HEK293T (cell line): ENCODE data around the gene STEAP1.

Experiments used
- ARNT ChIP-seq: fragments of 450-650 bp; IDR thresholded peaks from 2 replicates; pipeline ENCODE4 v1.6.1; 2017; ENCODE audit warnings: mild to moderate bottlenecking
- BHLHE40 ChIP-seq: fragments of 450-650 bp; IDR thresholded peaks from 2 replicates; pipeline ENCODE4 v1.6.1; 2016; ENCODE audit warnings: mild to moderate bottlenecking, moderate library complexity, borderline replicate concordance
- FOXA1 ChIP-seq: fragments of 450-650 bp; IDR thresholded peaks from 2 replicates; pipeline ENCODE4 v1.6.1; 2016; ENCODE audit warnings: mild to moderate bottlenecking
- FOXK2 ChIP-seq: fragments of 450-650 bp; IDR thresholded peaks from 2 replicates; pipeline ENCODE4 v1.6.1; 2016; ENCODE audit warnings: mild to moderate bottlenecking
- FOXM1 ChIP-seq: fragments of 450-650 bp; IDR thresholded peaks from 2 replicates; pipeline ENCODE4 v1.6.1; 2017; ENCODE audit warnings: mild to moderate bottlenecking, borderline replicate concordance
- HDGF ChIP-seq: fragments of 450-650 bp; IDR thresholded peaks from 2 replicates; pipeline ENCODE4 v1.6.1; 2017; ENCODE audit warnings: antibody characterized with exemption, borderline replicate concordance
- L3MBTL2 ChIP-seq: fragments of 450-650 bp; conservative IDR thresholded peaks from 2 replicates; pipeline ENCODE4 v1.6.1; 2016; ENCODE audit warnings: mild to moderate bottlenecking
- LEF1 ChIP-seq: fragments of 450-650 bp; IDR thresholded peaks from 2 replicates; pipeline ENCODE4 v1.6.1; 2017; ENCODE audit warnings: mild to moderate bottlenecking, borderline replicate concordance
- NFRKB ChIP-seq: fragments of 450-650 bp; IDR thresholded peaks from 2 replicates; pipeline ENCODE4 v1.6.1; 2016; ENCODE audit warnings: mild to moderate bottlenecking, moderate library complexity
- SP1 ChIP-seq: fragments of 450-650 bp; IDR thresholded peaks from 2 replicates; pipeline ENCODE4 v1.6.1; 2017
- SUZ12 ChIP-seq: fragments of 450-650 bp; IDR thresholded peaks from 2 replicates; pipeline ENCODE4 v1.6.1; 2016; ENCODE audit warnings: mild to moderate bottlenecking
- TARDBP ChIP-seq: fragments of 450-650 bp; IDR thresholded peaks from 2 replicates; pipeline ENCODE4 v1.6.1; 2016
- ZNF384 ChIP-seq: fragments of 450-650 bp; IDR thresholded peaks from 2 replicates; pipeline ENCODE4 v1.6.1; 2016

GRCh38 chr7:90210475-90210874 is 56.2 kb downstream of the STEAP1 start:
- TF ChIP-seq FOXK2 (no peak), FOXA1 (no peak), L3MBTL2 (no peak), LEF1 (no peak), BHLHE40 (no peak), FOXM1 (no peak), HDGF (no peak), ZNF384 (no peak), SP1 (no peak), TARDBP (no peak), SUZ12 (no peak), ARNT (no peak), NFRKB (no peak)
